ENCODE data around the gene HSPA4.
"Not testable (repeated sequence)": the region's sequence is repeated elsewhere in the genome, so short reads cannot be mapped to it uniquely, and the experiment has no call there.

HSPA4 gene

GRCh38 chr5:133128066-133128465, 76.3 kb downstream of the HSPA4 start:
- DNase-seq = no peak

GRCh38 chr5:133129289-133129688, 77.5 kb downstream of the HSPA4 start:
- no peak for DNase-seq

- DNase-seq = no peak
Measured at GRCh38 chr5:133129950-133130349, 78.1 kb downstream of the HSPA4 start.

GRCh38 chr5:133130387-133131118, 78.7 kb downstream of the HSPA4 start:
- DNase-seq = no peak

GRCh38 chr5:133132717-133133116, 80.9 kb downstream of the HSPA4 start:
- no peak for DNase-seq

GRCh38 chr5:133133241-133133640, 81.4 kb downstream of the HSPA4 start:
- not testable (repeated sequence) for DNase-seq

GRCh38 chr5:133136890-133137289, 85.1 kb downstream of the HSPA4 start:
- DNase-seq = not testable (repeated sequence)

- DNase-seq = no peak
Measured at GRCh38 chr5:133140311-133140710, 88.5 kb downstream of the HSPA4 start.

GRCh38 chr5:133141746-133142145, 89.9 kb downstream of the HSPA4 start:
- DNase-seq = no peak

GRCh38 chr5:133142782-133143181, 91.0 kb downstream of the HSPA4 start:
- no peak for DNase-seq

GRCh38 chr5:133144245-133144981, 92.6 kb downstream of the HSPA4 start:
- no peak for DNase-seq

GRCh38 chr5:133145436-133146170, 93.8 kb downstream of the HSPA4 start:
- no peak for DNase-seq

GRCh38 chr5:133147411-133147810, 95.6 kb downstream of the HSPA4 start:
- DNase-seq = no peak

- DNase-seq = no peak
Measured at GRCh38 chr5:133147815-133148567, 96.2 kb downstream of the HSPA4 start.

GRCh38 chr5:133149345-133149744, 97.5 kb downstream of the HSPA4 start:
- no peak for DNase-seq

- DNase-seq = no peak
Measured at GRCh38 chr5:133150909-133151544, 99.2 kb downstream of the HSPA4 start.

GRCh38 chr5:133154274-133155075, 102.7 kb downstream of the HSPA4 start:
- no peak for DNase-seq

- DNase-seq = no peak
Measured at GRCh38 chr5:133155326-133155969, 103.6 kb downstream of the HSPA4 start.
